HG03575 (cell line): Measurements from ENCODE around the gene SPRR2B.
"Not testable (repeated sequence)": the region's sequence is repeated elsewhere in the genome, so short reads cannot be mapped to it uniquely, and the experiment has no call there.

Experiments
- ATAC-seq: cut with Tn5 transposase; IDR thresholded peaks from one replicate; pipeline ENCODE4 v1.9.1; 2021; ENCODE audit not compliant: unreplicated experiment, insufficient number of reproducible peaks, low FRiP score; ENCODE audit errors: extremely low read depth

The SPRR2B gene

GRCh38 chr1:153040950-153041631, 30.3 kb downstream of the SPRR2B start, which contains the start of gene SPRR2D:
Gene SPRR2D (minus strand): TSS chr1:153041120. CDS start chr1:153040346, 774 bp downstream.
- ATAC-seq: no peak

GRCh38 chr1:153035211-153035610, 36.2 kb downstream of the SPRR2B start:
- no peak for ATAC-seq

- ATAC-seq: no peak
These were observed 38.6 kb downstream of the SPRR2B start for GRCh38 chr1:153032677-153033308.

GRCh38 chr1:153032073-153032472, 39.3 kb downstream of the SPRR2B start:
- ATAC-seq: no peak

- no peak for ATAC-seq
These were observed 40.5 kb downstream of the SPRR2B start, which contains the start of gene SPRR1B for GRCh38 chr1:153030895-153031294. Gene SPRR1B (plus strand): TSS chr1:153031203. CDS start chr1:153032346, 1,143 bp downstream.

GRCh38 chr1:153028766-153029165, 42.6 kb downstream of the SPRR2B start:
- no peak for ATAC-seq

GRCh38 chr1:153025797-153026196, 45.6 kb downstream of the SPRR2B start:
- no peak for ATAC-seq

GRCh38 chr1:153024413-153024812, 47.0 kb downstream of the SPRR2B start:
- ATAC-seq: no peak

- no peak for ATAC-seq
These were observed 48.3 kb downstream of the SPRR2B start for GRCh38 chr1:153023109-153023508.

GRCh38 chr1:153022340-153022739, 49.1 kb downstream of the SPRR2B start:
- not testable (repeated sequence) for ATAC-seq

GRCh38 chr1:153021829-153022228, 49.6 kb downstream of the SPRR2B start:
- not testable (repeated sequence) for ATAC-seq
